ENCODE results near the gene PRKAG2.

Gene PRKAG2

GRCh38 chr7:151676759-151677158 is 200.2 kb downstream of the PRKAG2 start:
- H3K27ac ChIP-seq: no peak overlapping the region
- no peak for TF ChIP-seq CTCF (conservative IDR thresholded peaks at IDR 0.05)

GRCh38 chr7:151675196-151675920 is 201.6 kb downstream of the PRKAG2 start:
- no peak overlapping the region for H3K27ac ChIP-seq
- no peak for TF ChIP-seq CTCF (conservative IDR thresholded peaks at IDR 0.05)

GRCh38 chr7:151674161-151674920 is 202.6 kb downstream of the PRKAG2 start:
- TF ChIP-seq CTCF (conservative IDR thresholded peaks at IDR 0.05): no peak
- no peak overlapping the region for H3K27ac ChIP-seq

- H3K27ac ChIP-seq: no peak overlapping the region
- no peak for TF ChIP-seq CTCF (conservative IDR thresholded peaks at IDR 0.05)
Measured at GRCh38 chr7:151673216-151673615, 203.7 kb downstream of the PRKAG2 start.

GRCh38 chr7:151672716-151673115 is 204.2 kb downstream of the PRKAG2 start:
- no peak for TF ChIP-seq CTCF (conservative IDR thresholded peaks at IDR 0.05)
- no peak overlapping the region for H3K27ac ChIP-seq

- TF ChIP-seq CTCF (conservative IDR thresholded peaks at IDR 0.05): no peak
- H3K27ac ChIP-seq: no peak overlapping the region
Measured at GRCh38 chr7:151671514-151671913, 205.4 kb downstream of the PRKAG2 start.

- H3K27ac ChIP-seq: no peak overlapping the region
- no peak for TF ChIP-seq CTCF (conservative IDR thresholded peaks at IDR 0.05)
Measured at GRCh38 chr7:151669762-151670161, 207.2 kb downstream of the PRKAG2 start.

All from VCaP (cell line).